ENCODE results near the gene RAB5B.
A peak's percentile ranks its signal among the peaks of the same experiment; 100 is the strongest.

The RAB5B gene, protein sequence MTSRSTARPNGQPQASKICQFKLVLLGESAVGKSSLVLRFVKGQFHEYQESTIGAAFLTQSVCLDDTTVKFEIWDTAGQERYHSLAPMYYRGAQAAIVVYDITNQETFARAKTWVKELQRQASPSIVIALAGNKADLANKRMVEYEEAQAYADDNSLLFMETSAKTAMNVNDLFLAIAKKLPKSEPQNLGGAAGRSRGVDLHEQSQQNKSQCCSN

DNA sequence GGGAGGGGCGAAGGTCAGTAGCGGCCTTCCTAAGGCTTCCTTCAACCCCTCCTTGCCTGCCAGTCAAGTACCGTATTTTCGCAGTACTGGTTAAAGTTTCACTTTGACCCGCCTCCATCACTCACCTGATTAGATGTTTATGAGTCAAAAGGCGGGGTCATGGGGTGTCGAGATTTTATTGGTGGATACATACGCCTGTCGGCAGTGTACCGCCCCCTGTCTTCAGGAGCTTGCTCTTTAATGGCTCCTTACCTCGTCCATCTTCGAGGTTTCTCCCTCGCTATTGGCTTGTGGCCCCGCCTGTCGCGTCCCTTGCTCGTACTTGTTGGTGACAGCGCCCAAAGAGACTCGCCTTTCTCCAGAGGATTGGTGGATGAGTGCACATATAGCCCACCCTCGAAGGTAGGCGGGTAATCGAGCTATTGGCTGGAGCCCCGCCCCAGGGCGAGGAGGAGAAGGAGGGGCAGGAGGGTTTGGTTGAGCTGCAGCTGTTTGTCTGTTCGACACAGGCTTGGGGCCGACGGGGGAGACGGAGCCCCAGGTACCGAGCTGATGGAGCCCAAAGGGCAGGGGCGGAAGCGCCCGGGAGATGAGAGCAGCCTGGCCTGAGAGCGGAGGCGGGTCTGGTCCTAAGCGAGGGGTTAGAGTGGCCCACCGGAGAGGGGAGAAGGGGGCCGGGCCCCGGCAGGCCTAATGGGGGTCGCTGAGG lies at the start of gene RAB5B:
TSS of gene RAB5B (plus strand) at position 480 of the 709 bp plus-strand sequence. CDS start 12,883 bp downstream, outside the sequence.
- peak; percentile 76 to 100 for DNase-seq

DNA sequence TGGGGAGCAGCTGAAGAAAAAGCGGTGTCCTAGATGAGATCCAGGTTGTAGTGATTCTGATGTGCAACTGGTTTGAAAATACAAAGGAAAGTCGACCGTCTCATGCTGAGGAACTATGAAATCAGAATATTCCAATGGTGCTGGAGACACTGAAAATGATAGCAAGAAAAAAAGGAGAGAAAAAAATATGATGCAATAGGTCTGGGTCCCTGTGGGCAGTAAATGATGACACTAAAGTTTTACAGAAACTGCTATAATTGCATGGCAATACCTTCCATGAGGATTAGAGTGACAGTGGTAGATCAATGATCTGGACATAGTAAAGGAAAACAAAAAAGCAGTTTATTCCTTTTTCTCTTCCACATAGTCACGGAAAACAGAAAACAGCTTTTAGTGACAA lies 48.5 kb upstream of the RAB5B start:
- DNase-seq, result no peak

DNA sequence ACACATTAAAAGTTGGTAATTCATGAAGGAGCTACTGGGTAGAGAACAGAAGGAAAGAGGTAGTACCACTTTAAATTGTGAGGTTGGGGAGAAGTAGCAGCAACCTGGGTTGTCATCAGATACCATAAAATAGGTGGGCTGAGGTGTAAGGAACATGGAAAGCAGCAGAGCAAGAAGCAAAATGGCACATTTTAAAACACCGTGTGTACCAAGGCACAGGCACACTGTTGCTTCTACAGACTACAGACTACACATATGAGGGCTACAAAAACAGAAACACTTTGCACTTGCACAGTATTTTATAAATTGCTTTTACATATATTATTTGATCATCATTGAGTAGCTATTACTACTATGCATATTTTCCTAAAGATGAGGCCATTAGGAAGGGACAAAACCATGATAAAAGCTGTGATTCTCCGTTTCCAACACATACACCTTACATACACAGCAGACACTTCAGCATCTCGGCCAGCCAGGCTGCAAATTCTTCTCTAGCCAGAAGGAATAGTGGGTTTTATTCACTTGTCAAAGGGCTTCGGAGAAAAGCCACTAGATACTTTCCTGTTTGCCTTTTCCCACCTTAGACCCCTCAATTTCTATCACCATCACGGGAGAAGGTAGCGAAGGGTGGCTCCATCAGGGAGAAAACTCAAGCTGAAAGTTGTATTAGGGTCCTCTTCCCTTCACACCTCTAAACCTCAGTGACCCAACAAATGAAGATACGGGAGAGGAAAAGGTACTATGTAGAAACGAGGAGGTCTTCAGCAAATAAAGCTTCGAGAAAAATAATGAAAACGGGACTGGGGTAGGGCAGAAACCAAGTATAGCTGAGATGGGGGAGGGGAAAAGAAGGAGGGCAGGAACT lies 47.8 kb upstream of the RAB5B start:
- DNase-seq, result no peak

DNA sequence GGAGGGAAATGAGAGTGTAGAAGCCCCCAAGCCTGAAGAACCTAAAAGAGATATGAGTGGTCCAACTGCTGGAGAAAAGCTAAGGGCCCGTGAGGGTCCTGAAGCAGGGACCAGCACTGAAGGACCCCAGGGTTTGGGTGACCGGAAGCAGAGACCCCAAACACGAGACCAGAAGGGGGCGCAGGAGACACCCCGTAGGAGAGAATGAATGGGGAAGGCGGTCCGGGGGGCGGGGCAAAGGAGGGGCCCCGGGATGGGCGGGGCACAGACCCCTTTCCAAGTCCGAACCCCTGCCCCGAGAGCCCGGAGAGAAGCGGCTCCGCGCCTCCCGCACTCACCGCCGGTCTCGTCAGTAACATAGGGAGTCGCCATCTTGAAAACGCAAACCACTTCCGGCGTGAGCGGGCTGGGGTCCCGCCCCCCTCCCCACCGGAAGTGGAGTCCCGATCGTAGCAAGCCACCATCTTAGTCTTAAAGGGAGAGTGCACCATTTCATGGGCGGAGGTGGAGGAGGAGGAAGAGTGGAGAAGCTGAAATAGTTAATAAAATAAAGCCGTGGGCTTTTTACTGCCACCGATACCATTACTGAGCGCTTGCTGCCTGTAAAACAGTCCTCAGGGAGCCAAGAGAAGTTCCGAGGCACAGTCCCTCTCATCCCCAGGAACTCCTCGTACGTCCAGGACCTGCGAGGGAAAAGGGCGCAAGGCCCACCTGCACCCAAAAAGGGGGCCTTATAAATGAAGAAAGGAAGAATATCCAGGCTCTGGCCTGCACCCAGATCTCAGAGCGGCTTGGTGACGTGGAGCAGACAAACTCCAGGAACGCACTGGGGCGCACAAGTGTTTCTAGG lies 46.9 kb upstream of the RAB5B start:
- DNase-seq, result peak; percentile 77 to 88

DNA sequence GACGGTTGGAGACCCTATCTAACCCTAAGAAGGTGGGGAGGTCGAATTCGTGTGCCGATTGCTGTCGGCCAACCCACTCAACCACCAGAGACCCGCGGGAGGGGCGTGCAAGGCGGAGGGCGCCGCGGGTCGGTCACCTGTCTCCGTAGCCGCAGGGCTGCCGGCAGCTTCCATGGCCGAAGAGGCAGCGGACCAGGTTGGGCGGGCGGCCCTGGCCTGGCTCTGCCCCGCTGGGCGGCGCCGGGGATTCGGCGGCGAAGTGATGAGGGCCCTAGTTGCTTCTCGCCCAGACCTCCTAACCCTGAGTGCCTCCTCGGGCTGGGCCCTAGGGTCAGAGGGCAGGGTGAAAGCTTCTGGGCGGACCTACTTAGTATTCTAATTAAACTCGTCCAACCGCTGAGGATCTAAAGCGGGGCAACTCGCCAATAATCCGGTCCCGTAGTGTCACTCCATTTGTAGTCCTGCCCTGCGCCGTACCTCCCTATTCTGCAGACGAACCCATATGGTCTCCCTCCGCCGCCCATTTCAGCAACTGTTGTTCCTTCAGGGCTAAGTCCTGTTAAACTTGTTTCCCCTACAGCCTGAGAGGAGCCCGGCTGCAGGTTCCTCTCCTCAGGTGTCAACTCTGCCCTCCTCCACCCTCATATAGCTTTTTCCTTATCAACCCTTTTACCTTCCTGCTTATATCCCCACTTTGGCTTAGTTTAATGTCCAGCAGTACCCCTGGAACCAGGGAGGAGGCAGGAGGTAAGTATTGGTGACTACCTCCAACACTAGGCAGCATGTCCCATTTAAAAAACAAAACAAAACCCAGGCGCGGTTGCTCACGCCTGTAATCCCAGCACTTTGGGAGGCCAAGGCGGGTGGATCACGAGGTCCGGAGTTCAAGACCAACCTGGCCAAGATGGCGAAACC lies 46.0 kb upstream of the RAB5B start, which contains the start of gene PYM1:
TSS of gene PYM1 (minus strand) at position 307 of the 915 bp plus-strand sequence. CDS start at position 174, 133 bp downstream.
- peak; percentile 45 to 69 for DNase-seq

DNA sequence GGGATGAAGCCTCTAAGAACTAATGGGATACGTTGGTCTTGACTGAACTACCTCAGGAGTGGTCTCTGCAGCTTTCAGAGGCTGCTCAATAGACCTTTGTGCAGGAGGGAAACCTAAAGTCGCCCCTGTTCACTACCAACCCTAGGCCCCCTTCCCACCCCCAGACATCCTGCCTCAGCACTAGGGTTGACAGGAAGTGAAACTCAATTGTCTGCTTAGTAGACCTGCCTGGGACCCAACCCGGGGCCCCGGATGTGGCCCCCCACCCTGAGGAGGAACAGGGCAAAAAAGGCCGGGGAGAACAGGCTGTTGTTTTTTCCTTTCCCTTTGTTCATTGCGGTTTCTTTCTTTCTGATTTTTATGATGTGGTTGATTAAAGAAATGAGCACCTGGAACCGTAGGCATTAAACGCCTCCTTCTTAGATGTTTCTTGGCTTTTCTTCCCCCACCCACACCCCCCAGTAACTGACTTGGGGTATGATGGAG lies 44.5 kb upstream of the RAB5B start:
- DNase-seq, result no peak

DNA sequence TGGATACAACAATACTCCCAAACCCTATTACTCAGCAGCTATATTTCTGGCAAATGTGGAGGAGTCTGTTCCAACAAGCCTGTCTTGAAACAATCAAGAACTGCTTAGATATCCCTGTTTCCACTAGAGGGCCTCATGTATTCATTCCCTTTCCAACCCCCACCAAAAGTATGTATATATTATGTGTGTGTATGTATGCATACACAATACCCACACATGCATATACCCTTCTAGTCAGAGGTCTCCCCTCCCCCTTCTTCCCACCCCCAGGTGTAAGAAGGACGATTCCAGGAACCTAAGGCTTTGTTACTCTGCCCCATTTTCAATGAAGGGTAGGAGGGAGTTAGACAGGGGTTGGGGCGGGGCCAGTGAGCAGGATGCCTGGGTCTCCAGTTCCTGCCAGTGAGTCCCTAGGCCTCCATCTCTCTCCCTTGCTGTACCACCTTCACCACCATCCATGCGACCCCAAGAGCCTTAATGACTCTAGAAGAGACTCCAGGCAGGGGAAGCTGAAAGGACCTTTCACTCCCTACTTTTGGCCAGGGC lies 43.0 kb upstream of the RAB5B start, which contains the start of gene DGKA:
TSS of gene DGKA (plus strand) at position 392 of the 546 bp plus-strand sequence. CDS start 5,342 bp downstream, outside the sequence.
- peak in 1 of 2 donors; percentile 58 for DNase-seq

DNA sequence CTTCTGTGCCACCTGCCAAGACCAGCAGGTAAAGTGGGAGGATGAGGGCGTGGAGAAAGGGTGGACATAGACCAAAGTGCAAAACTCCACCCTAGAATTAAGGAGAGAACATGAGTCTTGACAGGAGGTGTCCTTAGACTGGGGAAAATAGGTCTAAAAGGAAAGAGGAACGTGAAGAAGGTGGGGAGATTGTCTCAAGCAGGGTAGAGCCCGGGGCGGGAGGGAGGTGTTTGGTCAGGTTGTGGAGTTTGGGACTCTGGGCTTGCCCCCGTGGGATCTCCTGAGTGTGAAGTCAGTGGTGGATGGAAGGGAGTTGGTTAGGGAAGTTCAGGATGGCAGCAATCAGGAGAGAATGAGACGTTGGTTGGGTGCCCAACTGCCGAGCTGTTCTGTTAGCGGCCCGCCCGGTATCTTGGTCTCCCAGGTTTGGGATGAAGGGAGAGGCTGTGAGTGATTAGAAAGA lies 42.5 kb upstream of the RAB5B start:
- DNase-seq, result no peak

DNA sequence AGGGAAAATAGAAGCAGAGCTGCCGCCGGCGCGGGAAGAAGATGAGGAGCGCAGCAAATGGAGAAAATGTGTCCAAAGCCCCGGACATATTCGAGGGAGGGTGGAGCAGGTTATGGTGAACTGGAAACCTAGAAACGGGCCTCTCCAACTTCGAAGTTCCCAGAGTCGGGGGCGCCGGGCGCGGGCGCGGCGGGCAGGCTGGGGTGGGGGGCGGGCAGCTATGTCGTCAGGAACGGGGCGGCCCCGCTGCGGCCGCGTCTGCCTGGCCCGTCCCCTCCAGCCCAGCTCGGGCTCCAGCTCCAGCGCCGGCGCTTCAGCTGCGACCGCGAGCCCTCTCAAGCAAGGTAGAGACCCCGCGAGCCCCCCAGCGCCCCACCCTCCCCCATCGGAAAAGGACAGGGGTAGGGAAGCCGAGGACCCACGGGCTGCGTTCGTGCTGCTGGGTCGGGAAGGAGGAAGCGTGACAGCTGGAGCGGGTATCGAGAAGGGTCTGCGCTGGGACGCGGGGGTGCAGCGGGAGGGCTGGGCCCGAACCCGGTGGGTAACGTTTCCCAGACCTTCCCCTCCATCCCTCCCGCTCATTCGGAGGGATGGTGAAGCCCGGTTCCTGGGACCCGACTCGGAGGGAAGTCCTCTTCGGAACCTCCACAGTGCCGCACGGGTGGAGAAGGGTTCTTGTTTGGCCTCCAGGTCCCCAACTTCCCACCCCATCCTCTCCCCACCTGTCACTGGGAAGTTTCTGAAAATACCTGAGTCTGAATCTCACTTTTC lies 41.9 kb upstream of the RAB5B start:
- DNase-seq, result peak in 1 of 2 donors; percentile 47

DNA sequence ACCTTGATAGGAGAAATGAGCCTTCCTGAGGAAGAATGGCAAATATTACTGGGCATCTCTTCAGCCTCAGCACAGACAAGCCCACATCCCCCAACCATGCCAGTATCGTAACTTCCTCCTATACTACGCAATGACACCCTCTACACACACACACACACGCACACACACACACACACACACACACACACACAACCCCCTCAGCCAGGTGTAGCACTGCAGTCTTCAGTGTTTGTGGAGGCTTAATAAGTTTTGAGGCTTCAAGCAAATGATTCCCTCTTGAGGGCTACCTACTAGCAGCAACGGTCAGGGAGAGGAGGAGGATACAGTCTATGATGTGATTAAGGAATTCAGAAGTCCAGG lies 41.3 kb upstream of the RAB5B start:
- DNase-seq, result no peak

DNA sequence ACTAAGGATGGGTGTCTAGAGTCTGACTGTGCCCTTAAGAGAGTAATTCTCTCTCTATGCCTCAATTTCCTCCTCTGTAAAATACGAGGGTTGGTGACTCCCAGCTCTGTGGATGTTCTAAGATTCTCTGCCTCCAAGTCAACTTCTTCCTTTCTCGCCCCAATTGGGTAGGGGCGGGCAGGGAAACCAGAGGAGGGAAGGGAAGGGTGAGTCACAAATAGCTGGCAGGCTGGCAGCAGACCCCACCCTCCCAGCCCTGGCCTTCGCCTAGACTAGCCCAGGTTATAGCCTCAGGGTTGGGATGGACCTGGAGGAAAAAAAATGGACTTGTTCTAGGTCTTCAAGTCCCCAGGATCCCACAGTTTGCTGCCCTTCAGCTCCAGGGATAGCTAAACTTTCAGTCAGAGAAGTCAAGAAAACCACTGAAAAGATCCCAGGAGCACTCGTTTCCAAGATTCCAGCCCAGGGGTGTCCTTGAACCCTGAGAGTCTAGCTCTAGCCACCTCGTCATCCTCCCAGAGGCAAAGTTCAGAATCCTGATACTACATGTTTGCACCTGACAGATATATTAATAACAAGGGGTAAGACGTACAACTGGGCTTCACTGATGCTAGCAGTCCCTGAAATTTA lies 40.6 kb upstream of the RAB5B start:
- DNase-seq, result peak in 1 of 2 donors; percentile 56

DNA sequence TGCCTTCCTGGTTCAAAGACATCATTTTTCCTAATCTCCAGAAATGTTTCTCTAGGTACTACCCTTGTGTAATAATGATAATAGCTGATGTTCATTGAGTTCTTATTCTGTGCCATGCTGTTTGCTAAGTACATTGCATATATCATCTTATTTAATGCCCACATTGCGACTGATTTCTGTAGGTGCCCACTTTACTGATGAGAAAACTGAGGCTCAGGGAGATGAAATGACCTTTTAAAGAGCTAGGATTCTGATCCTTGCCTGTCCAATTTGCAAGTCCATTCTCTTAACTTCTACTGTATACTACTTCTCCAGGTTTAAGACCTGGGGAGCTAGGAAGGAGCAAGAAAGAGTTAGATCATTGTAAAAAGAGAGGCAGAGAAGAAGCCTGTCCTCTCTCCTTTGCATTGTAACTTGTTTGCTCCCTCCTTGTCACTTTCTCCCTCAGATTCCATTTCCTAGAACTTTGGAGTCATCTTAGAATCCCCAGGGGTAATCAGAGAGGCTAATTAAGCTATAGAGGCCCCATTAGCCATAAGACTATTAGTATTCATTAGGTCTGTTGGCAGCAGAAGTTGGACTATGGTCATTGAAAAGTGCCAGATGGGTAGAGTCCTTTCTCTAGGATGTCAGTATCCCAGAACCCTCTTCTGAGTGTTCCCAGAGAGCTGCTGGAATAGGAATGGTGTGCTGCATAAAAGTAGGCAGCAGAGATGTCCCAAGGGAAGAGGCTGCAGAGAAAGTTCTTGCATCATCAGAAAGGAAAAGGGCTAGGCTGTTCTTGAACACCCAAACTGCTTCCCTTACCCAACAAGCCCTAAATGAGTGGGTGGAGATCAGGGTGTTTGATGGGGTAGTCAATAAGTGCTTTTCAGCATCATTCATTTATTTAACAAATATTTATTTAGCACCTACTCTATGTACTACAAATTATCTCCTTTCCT lies 39.8 kb upstream of the RAB5B start:
- DNase-seq, result no peak

DNA sequence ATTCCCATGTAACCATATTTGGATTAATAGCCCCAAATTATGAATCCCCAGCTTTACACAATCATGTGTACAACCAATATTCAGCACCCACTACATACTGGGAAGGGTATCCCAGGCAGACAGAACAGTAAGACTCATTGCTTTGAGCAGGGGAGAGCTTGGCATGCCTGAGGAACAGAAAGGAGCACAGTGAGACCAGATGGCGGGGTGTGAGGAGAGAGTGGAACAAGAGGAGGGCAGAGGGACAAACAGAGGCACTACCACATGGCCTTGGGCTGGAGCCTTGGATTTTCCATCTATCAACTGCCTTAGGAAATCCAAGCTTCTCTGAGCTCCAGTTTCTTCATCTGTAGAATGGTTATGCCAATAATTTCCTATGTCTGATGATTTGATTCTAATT lies 39.1 kb upstream of the RAB5B start:
- no peak for DNase-seq

DNA sequence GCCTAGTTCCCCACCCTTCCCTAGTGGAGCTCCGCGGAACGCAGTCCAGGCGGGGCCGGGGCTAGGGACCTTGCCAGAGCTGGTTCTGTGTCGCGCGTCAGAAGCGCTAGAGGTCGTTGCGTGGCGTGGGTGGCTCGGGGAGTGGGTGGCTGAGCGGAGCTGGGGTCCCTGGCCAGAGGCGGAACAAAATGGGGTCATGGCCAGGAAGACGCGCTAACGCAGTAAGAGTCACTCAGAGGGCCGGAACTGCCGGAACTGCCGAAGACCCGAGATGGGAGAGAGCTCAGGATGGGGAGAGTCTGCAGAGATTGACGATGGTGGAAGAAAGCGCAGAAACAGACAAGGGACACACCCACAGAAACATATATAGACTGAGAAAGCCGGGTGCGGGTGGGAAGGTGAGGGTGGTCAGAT lies 38.1 kb upstream of the RAB5B start:
- DNase-seq, result no peak

DNA sequence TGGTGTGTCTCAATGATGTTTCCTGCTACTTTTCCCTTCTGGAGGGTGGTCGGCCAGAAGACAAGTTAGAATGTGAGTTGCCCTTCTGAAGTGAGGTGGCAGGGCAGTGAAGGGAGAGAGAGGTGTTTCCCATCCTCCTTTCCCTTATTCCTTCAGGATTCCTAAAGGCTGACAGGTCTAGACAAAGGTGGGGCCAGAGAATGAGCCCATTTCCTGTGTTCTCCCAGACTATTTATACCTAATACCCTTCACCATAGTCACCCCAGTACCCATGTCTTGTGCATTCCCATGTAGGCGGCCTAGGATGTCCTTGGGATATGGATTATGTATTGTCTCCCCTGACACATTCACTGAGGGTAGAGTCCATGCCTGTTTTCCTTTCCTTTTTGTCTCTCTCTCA lies 35.9 kb upstream of the RAB5B start:
- no peak for DNase-seq

DNA sequence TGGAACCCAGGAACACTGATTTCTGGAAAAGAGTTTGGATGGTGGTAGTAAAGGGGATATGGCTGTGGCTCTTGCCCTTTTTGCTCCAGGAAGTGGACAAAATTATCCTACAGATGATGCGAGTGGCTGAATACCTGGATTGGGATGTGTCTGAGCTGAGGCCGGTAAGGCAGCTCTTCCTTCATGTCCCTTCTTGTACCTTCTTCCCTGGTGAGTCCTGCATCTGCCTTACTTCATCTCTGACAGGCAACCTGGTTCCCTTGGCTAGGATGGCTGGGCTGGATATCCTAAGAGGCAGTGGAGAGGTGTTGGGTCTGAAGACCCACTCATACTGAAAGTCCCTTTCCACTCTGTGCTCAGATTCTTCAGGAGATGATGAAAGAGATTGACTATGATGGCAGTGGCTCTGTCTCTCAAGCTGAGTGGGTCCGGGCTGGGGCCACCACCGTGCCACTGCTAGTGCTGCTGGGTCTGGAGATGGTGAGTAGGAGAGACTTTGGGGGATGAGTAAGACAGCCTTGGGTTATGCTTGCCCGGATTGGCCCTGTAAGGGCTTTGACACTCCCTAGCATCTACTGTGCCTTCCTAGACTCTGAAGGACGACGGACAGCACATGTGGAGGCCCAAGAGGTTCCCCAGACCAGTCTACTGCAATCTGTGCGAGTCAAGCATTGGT lies 34.9 kb upstream of the RAB5B start:
- no peak for DNase-seq

DNA sequence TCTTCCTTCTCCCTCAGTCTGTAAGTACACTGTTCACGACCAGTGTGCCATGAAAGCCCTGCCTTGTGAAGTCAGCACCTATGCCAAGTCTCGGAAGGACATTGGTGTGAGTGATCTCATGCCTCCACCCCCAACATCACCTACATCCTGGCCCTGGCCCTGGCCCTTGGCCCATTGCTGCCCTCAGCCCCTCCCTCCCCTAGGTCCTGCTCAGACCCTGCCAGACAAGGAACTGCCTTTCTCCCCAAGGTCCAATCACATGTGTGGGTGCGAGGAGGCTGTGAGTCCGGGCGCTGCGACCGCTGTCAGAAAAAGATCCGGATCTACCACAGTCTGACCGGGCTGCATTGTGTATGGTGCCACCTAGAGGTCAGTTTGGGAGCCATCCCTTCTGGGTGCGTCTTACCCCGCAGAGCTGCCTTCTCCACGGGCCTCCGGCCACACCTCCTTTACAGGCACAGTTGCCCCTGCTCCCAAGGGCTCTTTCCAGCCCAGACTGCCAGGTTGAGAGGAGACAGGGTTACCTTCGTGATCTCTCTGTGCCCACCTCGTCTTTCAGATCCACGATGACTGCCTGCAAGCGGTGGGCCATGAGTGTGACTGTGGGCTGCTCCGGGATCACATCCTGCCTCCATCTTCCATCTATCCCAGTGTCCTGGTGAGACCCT lies 33.7 kb upstream of the RAB5B start:
- peak; percentile 45 to 73 for DNase-seq
